Upper lobe of left lung (tissue), 4 donors: Measurements from ENCODE around the gene REXO4.

Experiments used
- CTCF ChIP-seq, 6 experiments: fragments of 450-650 bp in 4 of 6; fragments of 200-600 bp in 2 of 6; sonication (generic) in 2 of 6; IDR thresholded peaks; one replicate each; pipeline ENCODE4 v1.5.1; 2016 to 2019; ENCODE audit warnings: antibody characterized with exemption in 6 of 6
- EP300 ChIP-seq, 4 donors: sonication (generic); formaldehyde crosslinking; IDR thresholded peaks; one replicate each; pipeline ENCODE4 v1.5.1; 2017; ENCODE audit warnings: antibody characterized with exemption in 4 of 4, control low read depth in 2 of 4
- POLR2A ChIP-seq, 4 donors: fragments of 450-650 bp; IDR thresholded peaks; one replicate each; pipeline ENCODE4 v1.5.1; 2016 to 2017; ENCODE audit warnings: antibody characterized with exemption in 4 of 4, mild to moderate bottlenecking in 2 of 4
- POLR2AphosphoS5 ChIP-seq, 2 donors: sonication (generic); formaldehyde crosslinking; IDR thresholded peaks; one replicate each; pipeline ENCODE4 v1.5.1; 2017; ENCODE audit warnings: antibody characterized with exemption in 2 of 2

GRCh38 chr9:133426011-133426410, 8.2 kb upstream of the REXO4 start:
- no peak for TF ChIP-seq POLR2A (IDR thresholded peaks at IDR 0.05)
- TF ChIP-seq CTCF (IDR thresholded peaks at IDR 0.05), result no peak
- TF ChIP-seq POLR2AphosphoS5 (IDR thresholded peaks at IDR 0.05), result no peak
- TF ChIP-seq EP300 (IDR thresholded peaks at IDR 0.05), result no peak
